K562 (cell line): Measurements from ENCODE around the gene PLXNB1. TPM values are rescaled to one million over a fixed set of nuclear protein-coding genes. Genes with fewer than 3 reads are reported as not detected.

ENCODE experiments used
- ATAC-seq: fragments of 200-7000 bp; cut with Tn5 transposase; 3 replicates; pipeline ENCODE4 v1.9.1; 2020; ENCODE audit warnings: moderate library complexity
- BruUV-seq: library from RNA; stranded (reverse); fragments of 400-500 nt; replicated peaks from 2 replicates; lab custom pipeline; 2021; lab: Mats Ljungman, UMichigan
- CTCF ChIA-PET: fragments of 300-600 bp; formaldehyde crosslinking; extraction: SDS; loops from one replicate; lab custom pipeline; 2021; ENCODE audit warnings: low intra/inter-chr PET ratio; lab: Yijun Ruan, JAX
- POLR2A ChIA-PET: fragments of 300-600, 350-650 bp; sonication (Branson Sonifier 250); formaldehyde crosslinking; extraction: SDS; loops from one replicate; lab custom pipeline; 2021; ENCODE audit warnings: antibody characterized with exemption, inconsistent platforms; lab: Yijun Ruan, JAX
- DNase-seq, 4 experiments: peaks; one replicate each; pipeline versions ENCODE4 v3.0.0 to v3.0.0-alpha.2; 2011 to 2018; ENCODE audit warnings: low spot score in 3 of 4, mixed read lengths in 3 of 4; ENCODE audit errors: extremely low read depth in 1 of 4
- FAIRE-seq: peaks from 2 replicates; lab custom pipeline; 2011; peaks lifted over from hg19 to GRCh38; lab: Jason Lieb, UNC
- H2AFZ ChIP-seq: 2 replicates; pipeline ENCODE4 v1.6.0; 2011; ENCODE audit warnings: low read depth, low read length, control low read depth, inconsistent platforms
- H3K27ac ChIP-seq: fragments of 200-600 bp; 3 replicates; pipeline ENCODE4 v1.8.0; 2011; ENCODE audit warnings: low read depth, mild to moderate bottlenecking, control low read depth, inconsistent platforms, low read length, moderate library complexity, mixed read lengths; ENCODE audit errors: extremely low read depth
- H3K27me3 ChIP-seq, 2 experiments: fragments of 300-600 bp in 1 of 2; 2 replicates in 1 of 2; 3 replicates in 1 of 2; pipeline versions ENCODE4 v1.6.0 to v1.8.0; 2011; ENCODE audit warnings: inconsistent platforms in 2 of 2, low read length in 2 of 2, mild to moderate bottlenecking in 1 of 2, mixed read lengths in 1 of 2, moderate library complexity in 1 of 2; ENCODE audit not compliant: control insufficient read depth in 2 of 2, insufficient read depth in 2 of 2
- H3K36me3 ChIP-seq: fragments of 300-600 bp; 3 replicates; pipeline ENCODE4 v1.8.0; 2011; ENCODE audit warnings: mild to moderate bottlenecking, low read length, inconsistent platforms; ENCODE audit not compliant: control insufficient read depth, insufficient read depth
- H3K4me1 ChIP-seq, 2 experiments: fragments of 200-600 bp in 1 of 2; replicated peaks in 1 of 2; 2 replicates in 1 of 2; 3 replicates in 1 of 2; pipeline versions ENCODE4 v1.5.1 to v1.8.0; 2011; ENCODE audit warnings: inconsistent platforms in 2 of 2, low read length in 2 of 2, mild to moderate bottlenecking in 1 of 2, mixed read lengths in 1 of 2, moderate library complexity in 1 of 2; ENCODE audit not compliant: control insufficient read depth in 2 of 2, insufficient read depth in 2 of 2
- H3K4me2 ChIP-seq: 2 replicates; pipeline ENCODE4 v1.6.1; 2011; ENCODE audit warnings: low read length, control low read depth, inconsistent platforms, mixed read lengths; ENCODE audit not compliant: insufficient read depth
- H3K4me3 ChIP-seq: fragments of 200-600 bp; sonication (generic), shearing (Covaris generic); 2 replicates; pipeline ENCODE4 v1.5.1; 2016; ENCODE audit warnings: control low read depth, inconsistent platforms
- H3K79me2 ChIP-seq: fragments of 200-600 bp; 3 replicates; pipeline ENCODE4 v1.8.0; 2011; ENCODE audit warnings: low read length, inconsistent platforms; ENCODE audit not compliant: control insufficient read depth, insufficient read depth
- H3K9ac ChIP-seq, 2 experiments: 2 replicates each; pipeline versions ENCODE4 v1.6.0 to v1.6.1; 2011; ENCODE audit warnings: low read depth in 2 of 2, low read length in 2 of 2, control low read depth in 1 of 2, inconsistent platforms in 1 of 2, mild to moderate bottlenecking in 1 of 2, mixed read lengths in 1 of 2; ENCODE audit not compliant: insufficient read depth in 1 of 2
- H3K9me1 ChIP-seq: one replicate; pipeline ENCODE4 v1.6.0; 2011; ENCODE audit warnings: inconsistent platforms, mild to moderate bottlenecking, low read length, moderate library complexity; ENCODE audit not compliant: control insufficient read depth, insufficient read depth
- H3K9me3 ChIP-seq: replicated peaks from 2 replicates; pipeline ENCODE4 v1.5.1; 2011; ENCODE audit warnings: low read depth, low read length, inconsistent platforms; ENCODE audit not compliant: control insufficient read depth, insufficient read depth
- H4K20me1 ChIP-seq: replicated peaks from 2 replicates; pipeline ENCODE4 v1.6.1; 2011; ENCODE audit warnings: low read length, inconsistent platforms, mixed read lengths; ENCODE audit not compliant: control insufficient read depth, insufficient read depth
- CREB3L1 ChIP-seq: fragments of 450-650 bp; IDR thresholded peaks from 2 replicates; pipeline ENCODE4 v1.6.1; 2014; ENCODE audit warnings: low read depth, mild to moderate bottlenecking, moderate library complexity, borderline replicate concordance
- EWSR1 ChIP-seq: fragments of 450-650 bp; IDR thresholded peaks from 2 replicates; pipeline ENCODE4 v1.6.1; 2018; ENCODE audit warnings: borderline replicate concordance, mild to moderate bottlenecking, low read depth, moderate library complexity; ENCODE audit not compliant: partially characterized antibody
- FOXA3 ChIP-seq, 2 experiments: fragments of 450-650 bp in 1 of 2; sonication (generic) in 1 of 2; formaldehyde crosslinking; IDR thresholded peaks in 1 of 2; conservative IDR thresholded peaks in 1 of 2; 2 replicates each; pipeline versions ENCODE4 v1.4.0 to v1.8.0; 2020 to 2022; ENCODE audit warnings: mild to moderate bottlenecking in 2 of 2, missing genetic modification reagents in 1 of 2
- NRF1 ChIP-seq, 2 experiments: fragments of 450-650 bp; IDR thresholded peaks in 1 of 2; conservative IDR thresholded peaks in 1 of 2; 2 replicates each; pipeline ENCODE4 v1.6.1; 2014; ENCODE audit warnings: mild to moderate bottlenecking in 2 of 2
- NUFIP1 ChIP-seq: fragments of 450-650 bp; IDR thresholded peaks from 2 replicates; pipeline ENCODE4 v1.6.1; 2018; ENCODE audit not compliant: partially characterized antibody
- PATZ1 ChIP-seq: fragments of 250-450 bp; sonication (Bioruptor Pico); IDR thresholded peaks from 2 replicates; pipeline ENCODE4 v1.5.0; 2020; ENCODE audit warnings: mild to moderate bottlenecking, borderline replicate concordance
- PREB ChIP-seq: sonication (generic); formaldehyde crosslinking; IDR thresholded peaks from 2 replicates; pipeline ENCODE4 v1.8.1; 2023; ENCODE audit warnings: mild to moderate bottlenecking, missing genetic modification reagents
- SMARCC2 ChIP-seq: fragments of 450-650 bp; IDR thresholded peaks from 2 replicates; pipeline ENCODE4 v1.6.1; 2017; ENCODE audit warnings: antibody characterized with exemption, moderate library complexity, mild to moderate bottlenecking, low read depth
- SRSF9 ChIP-seq: fragments of 200-400 bp; formaldehyde crosslinking; IDR thresholded peaks from 2 replicates; pipeline ENCODE4 v1.6.1; 2017; ENCODE audit warnings: low read depth, low read length, borderline replicate concordance
- ZBTB49 ChIP-seq: sonication (generic); formaldehyde crosslinking; IDR thresholded peaks from 2 replicates; pipeline ENCODE4 v1.8.0; 2022; ENCODE audit warnings: missing genetic modification reagents, mild to moderate bottlenecking, borderline replicate concordance
- WGBS: fragments of 100-300 bp; shearing (Covaris generic); methylation state at CpG from one replicate; pipeline ENCODE4 v1.1.6; 2016; ENCODE audit warnings: low coverage, mixed read lengths; ENCODE audit not compliant: insufficient coverage; ENCODE audit errors: missing lambda C conversion rate; 5-methylcytosine and 5-hydroxymethylcytosine counted together
- in situ Hi-C: fragments of 300-500 bp; cut with MboI; formaldehyde crosslinking; loops from 4 replicates; pipeline ENCODE4 v1.15.0; 2018; ENCODE audit warnings: inconsistent platforms, mixed read lengths
- intact Hi-C: fragments of 100-400 bp; cut with micrococcal nuclease; formaldehyde crosslinking; loops from 2 replicates; pipeline ENCODE4 v1.14.2; 2022
- polyA plus RNA-seq, 8 experiments: library from polyadenylated mRNA; depleted of rRNA in 4 of 8; stranded (reverse) in 5 of 8; unstranded in 3 of 8; fragments of >200 nt; fragmentation: Nextera tagmentation in 2 of 8; fragmentation: Illumina TruSeq in 1 of 8; extraction: Ambion mirVana in 2 of 8; extraction: Trizol in 1 of 8; gene quantifications; 2 replicates each; pipeline versions ENCODE4 v1.2.1 to v1.2.3, GENCODE V29; 2011 to 2014; ENCODE audit warnings: inconsistent platforms in 1 of 8, missing spikeins in 1 of 8
- total RNA-seq, 7 experiments: library from RNA; depleted of rRNA in 6 of 7; stranded (reverse); fragments of >200 nt in 6 of 7; fragmentation: Illumina TruSeq in 2 of 7; extraction: Trizol in 2 of 7; gene quantifications; 2 replicates each; pipeline versions ENCODE4 v1.2.1 to v1.2.3, GENCODE V29; 2011 to 2021; ENCODE audit warnings: low replicate concordance in 1 of 7

PLXNB1 gene
- total and polyA plus RNA-seq, 9 of the 15 experiments (the other 6 are each of a cell fraction or from before 2014, with no cell fraction given) = 0.17 to 17.4 (median 6.0) TPM

- TF ChIP-seq FOXA3 (CRISPR knock-in tag; conservative IDR thresholded peaks at IDR 0.05 in 1 of 2, IDR thresholded peaks at IDR 0.05 in 1 of 2) (no peak), NRF1 (conservative IDR thresholded peaks at IDR 0.05 in 1 of 2, IDR thresholded peaks at IDR 0.05 in 1 of 2) (no peak), ZBTB49 (CRISPR knock-in tag) (no peak)
These were observed 1.1 kb downstream of the PLXNB1 start (continued) for GRCh38 chr3:48428572-48429316.

- DNase-seq (no peak), FAIRE-seq (no peak), ATAC-seq (no peak)
- no peak overlapping the region for H3K4me3 ChIP-seq
- intact Hi-C loops = no loop called here
- H3K9ac ChIP-seq = no peak overlapping the region
- H3K27me3 ChIP-seq = no peaks in the 10 kb centered on the region
- CTCF ChIA-PET = no interaction called here
- no peak overlapping the region for H3K4me2 ChIP-seq
- H3K36me3 ChIP-seq = peaks cover 16% of the 10 kb centered on the region; the same call in 2 of the 3 replicates
- H4K20me1 ChIP-seq = no peaks in the 10 kb centered on the region
- POLR2A ChIA-PET = no interaction called here
- in situ Hi-C loops = no loop called here
- H3K4me1 ChIP-seq = peaks cover 3 to 47% of the 10 kb centered on the region in 2 experiments; a peak in 4 of 5 replicates
- no peak overlapping the region for H2AFZ ChIP-seq
- H3K9me1 ChIP-seq = no peaks in the 10 kb centered on the region
- H3K27ac ChIP-seq = no peak overlapping the region
- WGBS = 84% methylated on average over 6 of the region's 7 CpGs
- H3K79me2 ChIP-seq = no peaks in the 10 kb centered on the region; the same call in 2 of the 3 replicates
- no peaks in the 10 kb centered on the region for H3K9me3 ChIP-seq
- BruUV-seq = no TSS peak
- TF ChIP-seq SMARCC2 = no peak
- no peak for TF ChIP-seq EWSR1
- TF ChIP-seq CREB3L1 = no peak
- TF ChIP-seq PATZ1 = no peak
- TF ChIP-seq SRSF9 = no peak
- TF ChIP-seq NUFIP1 = no peak
- no peak for TF ChIP-seq PREB
These were observed 1.8 kb downstream of the PLXNB1 start for GRCh38 chr3:48428088-48428571.
